ENCODE results near the gene LTBP1.

DNA sequence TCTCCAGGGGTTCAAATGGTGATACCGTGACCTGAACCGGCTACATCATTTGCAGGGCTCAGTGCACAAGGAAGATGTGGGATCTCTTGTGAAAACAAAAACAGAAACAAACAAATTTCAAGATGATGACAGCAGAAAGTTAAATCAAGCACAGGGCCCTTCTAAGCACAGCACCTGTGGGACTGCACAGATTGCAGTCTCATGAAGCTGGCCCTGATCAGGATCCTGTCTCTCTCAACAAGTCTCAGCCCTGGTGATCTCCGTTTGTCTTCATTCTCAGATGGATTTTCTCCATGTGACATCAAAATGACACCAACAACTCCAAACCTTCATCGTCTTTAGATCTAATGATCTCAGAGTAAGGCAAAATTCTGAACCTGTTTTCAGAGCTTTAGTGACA, 39.7 kb downstream of the LTBP1 start:
- TF ChIP-seq, protein P1, sequence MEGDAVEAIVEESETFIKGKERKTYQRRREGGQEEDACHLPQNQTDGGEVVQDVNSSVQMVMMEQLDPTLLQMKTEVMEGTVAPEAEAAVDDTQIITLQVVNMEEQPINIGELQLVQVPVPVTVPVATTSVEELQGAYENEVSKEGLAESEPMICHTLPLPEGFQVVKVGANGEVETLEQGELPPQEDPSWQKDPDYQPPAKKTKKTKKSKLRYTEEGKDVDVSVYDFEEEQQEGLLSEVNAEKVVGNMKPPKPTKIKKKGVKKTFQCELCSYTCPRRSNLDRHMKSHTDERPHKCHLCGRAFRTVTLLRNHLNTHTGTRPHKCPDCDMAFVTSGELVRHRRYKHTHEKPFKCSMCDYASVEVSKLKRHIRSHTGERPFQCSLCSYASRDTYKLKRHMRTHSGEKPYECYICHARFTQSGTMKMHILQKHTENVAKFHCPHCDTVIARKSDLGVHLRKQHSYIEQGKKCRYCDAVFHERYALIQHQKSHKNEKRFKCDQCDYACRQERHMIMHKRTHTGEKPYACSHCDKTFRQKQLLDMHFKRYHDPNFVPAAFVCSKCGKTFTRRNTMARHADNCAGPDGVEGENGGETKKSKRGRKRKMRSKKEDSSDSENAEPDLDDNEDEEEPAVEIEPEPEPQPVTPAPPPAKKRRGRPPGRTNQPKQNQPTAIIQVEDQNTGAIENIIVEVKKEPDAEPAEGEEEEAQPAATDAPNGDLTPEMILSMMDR (IDR thresholded peaks at IDR 0.05) = no peak
- TF ChIP-seq POLR2A (IDR thresholded peaks at IDR 0.05) = no peak
